ENCODE results near the gene ZNF480.

Gene ZNF480

GRCh38 chr19:52270266-52270885, 26.6 kb upstream of the ZNF480 start:
- peak; percentile 16 for DNase-seq

GRCh38 chr19:52273301-52273700, 23.7 kb upstream of the ZNF480 start:
- no peak overlapping the region for H3K18ac ChIP-seq (ENCODE audit: low read length)
- H3K36me3 ChIP-seq (ENCODE audit: control insufficient read depth, insufficient read depth, low read length) = peaks cover 1% of the 10 kb centered on the region
- no peak overlapping the region for H3K27ac ChIP-seq (ENCODE audit: low read depth, low read length)
- no peak overlapping the region for H2BK15ac ChIP-seq (replicated peaks; ENCODE audit: low read depth)
- peaks cover 32% of the 10 kb centered on the region for H3K79me1 ChIP-seq (ENCODE audit: low read length)
- H3K23ac ChIP-seq (ENCODE audit: low read length) = no peak overlapping the region
- H2AK5ac ChIP-seq (ENCODE audit: low read length) = no peak overlapping the region
- no peak overlapping the region for H2BK120ac ChIP-seq (ENCODE audit: low read depth, low read length)
- WGBS (ENCODE audit: extremely low coverage, insufficient coverage, low lambda C conversion rate) = no CpG with 5 or more reads among the region's 2 CpGs
- no peak overlapping the region for H2BK5ac ChIP-seq (ENCODE audit: low read length)
- H4K8ac ChIP-seq (ENCODE audit: low read depth, low read length) = no peak overlapping the region
- no peaks in the 10 kb centered on the region for H3K27me3 ChIP-seq (ENCODE audit: insufficient read depth, low read length, poor library complexity)
- no peak overlapping the region for H3K4me2 ChIP-seq (ENCODE audit: low read length)
- DNase-seq = no peak
- H4K5ac ChIP-seq (ENCODE audit: low read length) = no peak overlapping the region
- no peak overlapping the region for H3K9ac ChIP-seq (ENCODE audit: low read length)
- no peak overlapping the region for H3K56ac ChIP-seq (ENCODE audit: low read length)
- no peak overlapping the region for H3K4me3 ChIP-seq (ENCODE audit: low read length)
- no peak overlapping the region for H3K4ac ChIP-seq (ENCODE audit: low read depth, low read length)
- peaks cover 5% of the 10 kb centered on the region for H3K4me1 ChIP-seq (ENCODE audit: control insufficient read depth, low read depth, low read length)
- H3K79me2 ChIP-seq (ENCODE audit: control insufficient read depth, insufficient read depth, low read length) = peaks cover 66% of the 10 kb centered on the region

More at GRCh38 chr19:52270266-52270885, 26.6 kb upstream of the ZNF480 start:
- H3K4me3 ChIP-seq (ENCODE audit: low read length) = peak overlapping the region; percentile 94
- WGBS (ENCODE audit: extremely low coverage, insufficient coverage, low lambda C conversion rate) = no CpG with 5 or more reads among the region's 11 CpGs
- H2AK5ac ChIP-seq (ENCODE audit: low read length) = peak overlapping the region; percentile 78
- peak overlapping the region; percentile 100 for H3K9ac ChIP-seq (ENCODE audit: low read length)
- peaks cover 26% of the 10 kb centered on the region for H3K79me1 ChIP-seq (ENCODE audit: low read length)
- H3K18ac ChIP-seq (ENCODE audit: low read length) = peak overlapping the region; percentile 85
- no peak overlapping the region for H2BK120ac ChIP-seq (ENCODE audit: low read depth, low read length)
- H4K5ac ChIP-seq (ENCODE audit: low read length) = peak overlapping the region; percentile 87
- peak overlapping the region; percentile 92 for H3K4ac ChIP-seq (ENCODE audit: low read depth, low read length)
- peak overlapping the region; percentile 100 for H3K56ac ChIP-seq (ENCODE audit: low read length)
- peaks cover 43% of the 10 kb centered on the region for H3K79me2 ChIP-seq (ENCODE audit: control insufficient read depth, insufficient read depth, low read length)
- H3K4me1 ChIP-seq (ENCODE audit: control insufficient read depth, low read depth, low read length) = no peaks in the 10 kb centered on the region
- H3K23ac ChIP-seq (ENCODE audit: low read length) = no peak overlapping the region
- peaks cover 1% of the 10 kb centered on the region for H3K36me3 ChIP-seq (ENCODE audit: control insufficient read depth, insufficient read depth, low read length)
- H2BK15ac ChIP-seq (replicated peaks; ENCODE audit: low read depth) = no peak overlapping the region
- H2BK5ac ChIP-seq (ENCODE audit: low read length) = no peak overlapping the region
- H3K27me3 ChIP-seq (ENCODE audit: insufficient read depth, low read length, poor library complexity) = no peaks in the 10 kb centered on the region
- no peak overlapping the region for H4K8ac ChIP-seq (ENCODE audit: low read depth, low read length)
- H3K27ac ChIP-seq (ENCODE audit: low read depth, low read length) = peak overlapping the region; percentile 69
- H3K4me2 ChIP-seq (ENCODE audit: low read length) = peak overlapping the region; percentile 79

GRCh38 chr19:52274191-52274590, 22.8 kb upstream of the ZNF480 start:
- Histone ChIP-seq H4K5ac (ENCODE audit: low read length) (no peak overlapping the region), H3K36me3 (ENCODE audit: control insufficient read depth, insufficient read depth, low read length) (peaks cover 1% of the 10 kb centered on the region), H2BK15ac (replicated peaks; ENCODE audit: low read depth) (no peak overlapping the region), H3K4ac (ENCODE audit: low read depth, low read length) (no peak overlapping the region), H3K79me1 (ENCODE audit: low read length) (peaks cover 32% of the 10 kb centered on the region), H3K4me3 (ENCODE audit: low read length) (no peak overlapping the region), H4K8ac (ENCODE audit: low read depth, low read length) (no peak overlapping the region), H3K27me3 (ENCODE audit: insufficient read depth, low read length, poor library complexity) (no peaks in the 10 kb centered on the region), H3K4me2 (ENCODE audit: low read length) (no peak overlapping the region), H3K79me2 (ENCODE audit: control insufficient read depth, insufficient read depth, low read length) (peaks cover 75% of the 10 kb centered on the region), H3K9ac (ENCODE audit: low read length) (no peak overlapping the region), H3K18ac (ENCODE audit: low read length) (no peak overlapping the region), H2BK5ac (ENCODE audit: low read length) (no peak overlapping the region), H3K56ac (ENCODE audit: low read length) (no peak overlapping the region), H3K4me1 (ENCODE audit: control insufficient read depth, low read depth, low read length) (peaks cover 5% of the 10 kb centered on the region), H2AK5ac (ENCODE audit: low read length) (no peak overlapping the region), H2BK120ac (ENCODE audit: low read depth, low read length) (no peak overlapping the region), H3K23ac (ENCODE audit: low read length) (no peak overlapping the region), H3K27ac (ENCODE audit: low read depth, low read length) (no peak overlapping the region)
- no CpG with 5 or more reads among the region's 5 CpGs for WGBS (ENCODE audit: extremely low coverage, insufficient coverage, low lambda C conversion rate)
- no peak for DNase-seq

GRCh38 chr19:52275988-52276387, 21.0 kb upstream of the ZNF480 start:
- H3K23ac ChIP-seq (ENCODE audit: low read length) = no peak overlapping the region
- no CpG with 5 or more reads among the region's 5 CpGs for WGBS (ENCODE audit: extremely low coverage, insufficient coverage, low lambda C conversion rate)

GRCh38 chr19:52277471-52277870, 19.5 kb upstream of the ZNF480 start:
- H3K23ac ChIP-seq (ENCODE audit: low read length) = no peak overlapping the region
- H3K18ac ChIP-seq (ENCODE audit: low read length) = no peak overlapping the region
- H3K4ac ChIP-seq (ENCODE audit: low read depth, low read length) = no peak overlapping the region
- H3K36me3 ChIP-seq (ENCODE audit: control insufficient read depth, insufficient read depth, low read length) = peaks cover 1% of the 10 kb centered on the region
- H3K9ac ChIP-seq (ENCODE audit: low read length) = no peak overlapping the region
- no peak overlapping the region for H2BK15ac ChIP-seq (replicated peaks; ENCODE audit: low read depth)
- no peak overlapping the region for H3K4me3 ChIP-seq (ENCODE audit: low read length)
- no CpG with 5 or more reads among the region's 6 CpGs for WGBS (ENCODE audit: extremely low coverage, insufficient coverage, low lambda C conversion rate)
- no peak for DNase-seq
- H4K8ac ChIP-seq (ENCODE audit: low read depth, low read length) = no peak overlapping the region
- no peaks in the 10 kb centered on the region for H3K27me3 ChIP-seq (ENCODE audit: insufficient read depth, low read length, poor library complexity)
- no peak overlapping the region for H2BK5ac ChIP-seq (ENCODE audit: low read length)
- H3K4me1 ChIP-seq (ENCODE audit: control insufficient read depth, low read depth, low read length) = peaks cover 5% of the 10 kb centered on the region
- peaks cover 62% of the 10 kb centered on the region for H3K79me2 ChIP-seq (ENCODE audit: control insufficient read depth, insufficient read depth, low read length)
- H3K4me2 ChIP-seq (ENCODE audit: low read length) = no peak overlapping the region
- no peak overlapping the region for H3K27ac ChIP-seq (ENCODE audit: low read depth, low read length)
- H4K5ac ChIP-seq (ENCODE audit: low read length) = no peak overlapping the region
- peaks cover 23% of the 10 kb centered on the region for H3K79me1 ChIP-seq (ENCODE audit: low read length)
- no peak overlapping the region for H2BK120ac ChIP-seq (ENCODE audit: low read depth, low read length)
- H3K56ac ChIP-seq (ENCODE audit: low read length) = no peak overlapping the region
- no peak overlapping the region for H2AK5ac ChIP-seq (ENCODE audit: low read length)

More at GRCh38 chr19:52275988-52276387, 21.0 kb upstream of the ZNF480 start:
- Histone ChIP-seq H2BK15ac (replicated peaks; ENCODE audit: low read depth) (no peak overlapping the region), H3K79me2 (ENCODE audit: control insufficient read depth, insufficient read depth, low read length) (peaks cover 69% of the 10 kb centered on the region), H3K4me3 (ENCODE audit: low read length) (no peak overlapping the region), H2AK5ac (ENCODE audit: low read length) (no peak overlapping the region), H3K27ac (ENCODE audit: low read depth, low read length) (no peak overlapping the region), H3K79me1 (ENCODE audit: low read length) (peaks cover 26% of the 10 kb centered on the region), H4K8ac (ENCODE audit: low read depth, low read length) (no peak overlapping the region), H3K18ac (ENCODE audit: low read length) (no peak overlapping the region), H2BK5ac (ENCODE audit: low read length) (no peak overlapping the region), H3K4ac (ENCODE audit: low read depth, low read length) (no peak overlapping the region), H3K36me3 (ENCODE audit: control insufficient read depth, insufficient read depth, low read length) (peaks cover 1% of the 10 kb centered on the region), H3K56ac (ENCODE audit: low read length) (no peak overlapping the region), H3K27me3 (ENCODE audit: insufficient read depth, low read length, poor library complexity) (no peaks in the 10 kb centered on the region), H3K4me2 (ENCODE audit: low read length) (no peak overlapping the region), H3K9ac (ENCODE audit: low read length) (no peak overlapping the region), H4K5ac (ENCODE audit: low read length) (no peak overlapping the region), H2BK120ac (ENCODE audit: low read depth, low read length) (no peak overlapping the region), H3K4me1 (ENCODE audit: control insufficient read depth, low read depth, low read length) (peaks cover 5% of the 10 kb centered on the region)
- no peak for DNase-seq

- Histone ChIP-seq H3K4me3 (ENCODE audit: low read length) (no peak overlapping the region), H3K9ac (ENCODE audit: low read length) (no peak overlapping the region), H3K23ac (ENCODE audit: low read length) (no peak overlapping the region), H3K4me1 (ENCODE audit: control insufficient read depth, low read depth, low read length) (no peaks in the 10 kb centered on the region), H3K27me3 (ENCODE audit: insufficient read depth, low read length, poor library complexity) (no peaks in the 10 kb centered on the region), H3K79me2 (ENCODE audit: control insufficient read depth, insufficient read depth, low read length) (peaks cover under 1% of the 10 kb centered on the region), H4K5ac (ENCODE audit: low read length) (no peak overlapping the region), H3K4ac (ENCODE audit: low read depth, low read length) (no peak overlapping the region), H3K18ac (ENCODE audit: low read length) (no peak overlapping the region), H2BK120ac (ENCODE audit: low read depth, low read length) (no peak overlapping the region), H2AK5ac (ENCODE audit: low read length) (no peak overlapping the region), H2BK15ac (replicated peaks; ENCODE audit: low read depth) (no peak overlapping the region), H3K56ac (ENCODE audit: low read length) (no peak overlapping the region), H2BK5ac (ENCODE audit: low read length) (no peak overlapping the region), H3K4me2 (ENCODE audit: low read length) (no peak overlapping the region), H4K8ac (ENCODE audit: low read depth, low read length) (no peak overlapping the region), H3K27ac (ENCODE audit: low read depth, low read length) (no peak overlapping the region), H3K79me1 (ENCODE audit: low read length) (peaks cover 8% of the 10 kb centered on the region), H3K36me3 (ENCODE audit: control insufficient read depth, insufficient read depth, low read length) (peaks cover 10% of the 10 kb centered on the region)
- WGBS (ENCODE audit: extremely low coverage, insufficient coverage, low lambda C conversion rate) = no CpG with 5 or more reads among the region's 6 CpGs
- no peak for DNase-seq
Observed at GRCh38 chr19:52286256-52286655, 10.7 kb upstream of the ZNF480 start.

All from mesendoderm (in vitro differentiated cells).